Nucleus accumbens (tissue), 56 donors: ENCODE results near the gene ITPKA.
A peak's percentile ranks its signal among the peaks of the same experiment; 100 is the strongest.

Experiments used
- DNase-seq, 56 donors: peaks; one replicate each; lab custom pipeline; 2025; lab: John Stamatoyannopoulos, UW

The ITPKA gene

GRCh38 chr15:41507820-41508290, 14.2 kb downstream of the ITPKA start:
- DNase-seq = no peak

DNA sequence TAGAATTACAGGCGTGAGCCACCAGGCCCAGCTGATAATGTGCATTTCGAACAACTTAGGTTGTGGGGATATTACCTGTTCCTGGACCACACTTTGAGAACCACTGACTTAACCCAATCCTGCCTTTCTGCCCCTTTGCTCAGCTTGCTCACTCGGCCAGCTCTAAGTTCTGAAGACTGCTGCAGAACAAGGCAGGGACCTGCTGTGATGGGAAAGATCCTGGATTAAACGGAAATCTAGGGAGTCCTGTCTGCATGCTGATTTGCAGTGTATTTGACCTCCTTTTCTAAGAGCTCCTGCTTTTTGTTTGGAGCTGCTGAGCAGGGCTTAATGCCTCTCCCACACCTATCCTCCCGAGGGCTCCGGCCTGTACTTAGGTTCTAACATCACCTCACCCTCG, 17.1 kb downstream of the ITPKA start:
- no peak for DNase-seq

- peak in 1 of 56 donors; percentile 15 for DNase-seq
Observed at GRCh38 chr15:41511331-41511898, 17.7 kb downstream of the ITPKA start.

DNA sequence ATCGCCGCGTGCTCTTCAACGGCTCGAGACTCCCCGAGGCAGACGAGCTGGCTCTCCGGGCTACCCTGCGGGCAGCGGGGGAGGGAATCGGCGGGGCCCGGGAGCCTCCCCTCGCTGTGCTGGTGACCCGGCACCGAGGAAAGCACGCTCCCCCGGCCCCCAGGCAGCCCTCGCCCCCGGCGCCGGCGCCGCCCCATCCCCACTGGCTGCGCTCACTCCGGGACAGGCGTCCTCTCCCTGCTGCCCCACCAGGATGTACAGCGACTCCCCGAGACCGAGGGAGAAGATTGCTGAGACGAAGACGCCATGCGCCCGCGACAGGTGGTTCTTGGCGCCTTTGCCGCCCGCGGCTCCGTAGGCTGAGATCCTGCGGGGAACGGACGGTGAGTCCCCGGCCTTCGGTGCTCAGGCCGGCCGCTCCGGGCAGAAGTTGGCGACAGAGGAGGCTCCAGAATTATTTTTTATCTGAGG, 18.3 kb downstream of the ITPKA start:
- DNase-seq = no peak

GRCh38 chr15:41512512-41512939, 18.9 kb downstream of the ITPKA start:
- DNase-seq = no peak

GRCh38 chr15:41512940-41513505, 19.3 kb downstream of the ITPKA start:
- no peak for DNase-seq

GRCh38 chr15:41513506-41514227, 20.0 kb downstream of the ITPKA start, which contains the start of gene LTK:
LTK (minus strand) TSS chr15:41513827; CDS start chr15:41513709, 118 bp downstream.
- no peak for DNase-seq

GRCh38 chr15:41517895-41518449, 24.3 kb downstream of the ITPKA start:
- no peak for DNase-seq

DNA sequence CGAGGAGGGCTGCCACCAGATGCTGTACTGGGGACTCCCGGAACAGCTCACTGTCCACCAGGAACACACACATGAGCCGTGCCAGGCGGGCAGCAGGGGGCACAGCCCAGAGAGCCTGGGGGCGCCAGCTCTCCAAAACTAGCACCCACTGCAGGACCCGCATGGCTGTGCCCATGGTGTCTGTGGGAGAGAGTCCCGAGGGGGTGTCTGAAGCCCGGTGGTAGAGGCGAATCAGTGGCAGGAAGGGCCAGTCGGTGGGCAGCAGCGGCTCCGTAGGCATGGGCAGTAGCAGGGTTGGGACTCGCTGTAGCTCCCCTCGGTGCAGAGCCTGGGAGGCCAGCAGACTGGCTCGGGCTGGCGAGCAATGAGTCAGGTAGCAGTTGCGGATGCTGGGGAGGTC, 27.0 kb downstream of the ITPKA start:
- DNase-seq = no peak

- no peak for DNase-seq
Observed at GRCh38 chr15:41521614-41522013, 27.9 kb downstream of the ITPKA start.

- no peak for DNase-seq
Observed at GRCh38 chr15:41523097-41523496, 29.4 kb downstream of the ITPKA start.

DNA sequence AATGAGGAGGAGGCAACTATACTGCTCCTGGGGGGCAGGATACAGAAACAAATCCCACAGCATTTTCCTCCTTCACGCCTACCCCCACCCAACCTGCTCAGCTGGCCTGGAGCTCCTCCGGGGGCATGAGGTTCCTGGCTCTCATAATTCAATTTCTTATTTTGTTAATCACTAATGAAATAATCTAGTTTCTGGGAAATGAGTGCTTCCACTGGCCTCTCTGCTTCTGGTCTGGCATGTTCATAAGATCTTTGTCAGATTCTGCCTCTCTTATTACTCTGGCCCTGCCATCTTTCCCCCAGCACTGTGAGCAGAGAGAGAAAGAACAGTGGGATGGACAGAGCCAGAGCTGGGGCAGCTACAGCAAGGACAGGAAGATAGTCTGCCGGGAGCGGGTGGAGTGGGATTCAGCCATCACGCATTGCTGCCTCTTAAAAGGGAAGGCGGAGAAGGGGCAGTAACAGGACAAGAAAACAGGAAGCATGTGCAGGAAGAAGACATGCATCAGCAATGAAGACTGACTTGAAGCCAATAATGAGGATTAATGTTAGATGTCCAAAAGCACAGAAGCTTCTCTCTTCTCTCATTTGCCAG, 36.8 kb downstream of the ITPKA start:
- DNase-seq = no peak

GRCh38 chr15:41535544-41535943, 41.9 kb downstream of the ITPKA start:
- DNase-seq = no peak

GRCh38 chr15:41536866-41537265, 43.2 kb downstream of the ITPKA start:
- no peak for DNase-seq

DNA sequence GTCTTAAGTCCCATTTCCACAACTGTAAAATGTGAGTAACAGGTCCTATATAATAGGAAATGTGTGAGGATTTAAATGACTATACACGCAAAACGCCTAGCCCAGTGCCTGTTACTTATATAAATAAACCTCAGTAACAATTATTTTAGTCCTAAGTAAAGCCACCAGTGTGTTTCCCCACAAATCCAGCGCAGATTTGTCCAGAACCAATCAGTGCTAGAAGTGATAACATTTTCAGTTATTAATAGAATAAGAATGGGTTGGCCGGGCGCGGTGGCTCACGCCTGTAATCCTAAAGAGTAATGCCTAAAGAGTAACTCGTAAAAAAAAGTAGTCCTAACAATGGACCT, 49.8 kb downstream of the ITPKA start:
- DNase-seq = no peak

DNA sequence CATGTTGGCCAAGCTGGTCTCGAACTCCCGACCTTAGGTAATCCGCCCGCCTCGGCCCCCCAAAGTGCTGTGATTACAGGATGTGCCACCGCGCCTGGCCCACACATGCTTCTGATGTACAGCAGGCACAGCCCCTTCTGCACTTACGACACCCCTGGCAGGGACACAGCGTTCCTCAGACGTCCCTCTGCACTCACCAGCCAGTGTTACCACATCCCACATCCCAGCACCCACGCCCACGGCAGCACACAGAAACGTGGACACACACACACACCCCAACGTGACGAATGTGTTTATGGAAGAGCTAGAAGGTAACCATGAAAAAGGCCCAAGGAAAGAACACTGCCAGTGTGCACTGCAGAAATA, 51.0 kb downstream of the ITPKA start:
- DNase-seq = peak in 1 of 56 donors; percentile 7

- no peak for DNase-seq
Observed at GRCh38 chr15:41545218-41545617, 51.5 kb downstream of the ITPKA start.

GRCh38 chr15:41546851-41547786, 53.4 kb downstream of the ITPKA start:
- peak in 18 of 56 donors; percentile 0 to 56 (median 20) for DNase-seq

DNA sequence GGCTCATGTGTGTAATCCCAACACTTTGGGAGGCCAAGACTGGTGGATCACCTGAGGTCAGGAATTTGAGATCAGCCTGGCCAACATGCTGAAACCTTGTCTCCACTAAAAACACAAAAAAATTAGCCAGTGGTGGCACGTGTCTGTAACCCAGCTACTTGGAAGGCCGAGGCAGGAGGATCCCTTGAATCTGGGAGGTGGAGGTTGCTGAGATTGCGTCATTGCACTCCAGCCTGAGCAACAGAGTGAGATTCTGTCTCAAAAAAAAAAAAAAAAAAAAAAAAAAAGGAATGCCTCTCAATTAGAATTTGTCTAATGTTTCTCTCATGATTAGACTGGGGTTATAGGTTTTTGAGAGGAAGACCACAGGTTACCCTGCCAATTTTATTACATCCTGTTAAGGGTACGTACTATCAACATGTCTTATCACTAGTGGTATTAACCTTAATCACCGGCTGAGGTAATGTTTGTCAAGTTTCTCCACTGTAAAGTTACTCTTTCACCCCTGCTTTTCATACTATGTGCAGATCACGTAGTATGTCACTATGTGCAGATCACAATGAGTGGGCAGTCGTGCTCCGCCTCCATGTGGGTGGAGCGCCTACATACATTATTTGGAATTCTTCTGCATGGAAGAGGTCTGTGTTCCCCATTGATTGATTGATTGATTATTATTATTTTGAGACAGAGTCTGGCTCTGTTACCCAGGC, 56.5 kb downstream of the ITPKA start:
- DNase-seq = no peak
